Spleen (tissue), 11 donors: ENCODE results near the gene TSPAN15. TPM values are rescaled to one million over a fixed set of nuclear protein-coding genes. Genes with fewer than 3 reads are reported as not detected.

Source experiments
- DNase-seq: peaks from one replicate; pipeline ENCODE4 v3.0.0-alpha.2; 2020
- H3K27ac ChIP-seq, 8 donors: fragments of 200-600 bp; sonication (generic) in 7 of 8; 1 replicate in 4 of 8; 2 replicates in 4 of 8; pipeline versions ENCODE4 v1.5.0 to v1.8.0; 2016 to 2021; ENCODE audit warnings: inconsistent platforms in 4 of 8, mild to moderate bottlenecking in 4 of 8, moderate library complexity in 1 of 8
- H3K27me3 ChIP-seq, 7 donors: fragments of 200-600 bp; sonication (generic) in 6 of 7; replicated peaks in 1 of 7; 1 replicate in 4 of 7; 2 replicates in 3 of 7; pipeline versions ENCODE4 v1.5.0 to v1.8.0; 2016 to 2021; ENCODE audit warnings: inconsistent platforms in 3 of 7, mild to moderate bottlenecking in 1 of 7
- H3K36me3 ChIP-seq, 6 donors: fragments of 200-600 bp; sonication (generic) in 5 of 6; 1 replicate in 4 of 6; 2 replicates in 2 of 6; pipeline versions ENCODE4 v1.5.0 to v1.8.0; 2016 to 2021; ENCODE audit warnings: inconsistent platforms in 2 of 6
- H3K4me1 ChIP-seq, 6 donors: fragments of 200-600 bp; sonication (generic) in 5 of 6; 1 replicate in 3 of 6; 2 replicates in 3 of 6; pipeline versions ENCODE4 v1.5.0 to v1.8.0; 2016 to 2021; ENCODE audit warnings: inconsistent platforms in 3 of 6
- H3K4me3 ChIP-seq, 8 donors: fragments of 200-600 bp; sonication (generic) in 7 of 8; 1 replicate in 4 of 8; 2 replicates in 4 of 8; pipeline versions ENCODE4 v1.5.0 to v1.8.0; 2016 to 2021; ENCODE audit warnings: inconsistent platforms in 4 of 8, mild to moderate bottlenecking in 4 of 8, moderate library complexity in 2 of 8
- H3K9me3 ChIP-seq, 8 donors: fragments of 200-600 bp; sonication (generic) in 7 of 8; 1 replicate in 4 of 8; 2 replicates in 4 of 8; pipeline versions ENCODE4 v1.5.0 to v1.8.0; 2016 to 2021; ENCODE audit warnings: inconsistent platforms in 4 of 8
- POLR2A ChIP-seq, 3 donors: fragments of 450-650 bp; IDR thresholded peaks; one replicate each; pipeline ENCODE4 v1.5.1; 2017; ENCODE audit warnings: antibody characterized with exemption in 3 of 3, mild to moderate bottlenecking in 1 of 3
- POLR2AphosphoS5 ChIP-seq, 3 donors: sonication (generic); formaldehyde crosslinking; IDR thresholded peaks; one replicate each; pipeline ENCODE4 v1.5.1; 2017; ENCODE audit warnings: antibody characterized with exemption in 3 of 3
- WGBS, 5 donors: extraction: QIAGEN DNeasy Blood & Tissue Kit in 3 of 5; methylation state at CpG; one replicate each; pipeline versions ENCODE4 v1.1.5 to v1.1.7; 2013 to 2018; 5-methylcytosine and 5-hydroxymethylcytosine counted together
- intact Hi-C: fragments of 100-400 bp; cut with DNase I; formaldehyde crosslinking; loops from one replicate; pipeline ENCODE4 v1.15.0; 2023; ENCODE audit warnings: low total_unique reads
- polyA plus RNA-seq, 3 donors: library from polyadenylated mRNA; stranded (reverse); fragments of 200-250 nt; gene quantifications; one replicate each; pipeline ENCODE4 v1.2.1, GENCODE V29; 2013
- total RNA-seq, 7 donors: library from RNA; depleted of rRNA in 3 of 7; stranded (reverse); fragments of >200 nt in 3 of 7; fragmentation: NEBNext Ultra II Directional in 4 of 7; extraction: Animal tissue kit (Norgen Biotek cat#: 25700) in 4 of 7; gene quantifications; one replicate each; pipeline versions ENCODE4 v1.1.0 to v1.2.1, GENCODE V29; 2016 to 2021
- TF ChIP-seq, protein P1 (sequence below), 11 experiments: fragments of 200-600 bp in 7 of 11; fragments of 450-650 bp in 4 of 11; sonication (generic) in 4 of 11; IDR thresholded peaks in 8 of 11; conservative IDR thresholded peaks in 3 of 11; 1 replicate in 7 of 11; 2 replicates in 4 of 11; pipeline versions ENCODE4 v1.4.0 to v1.8.0; 2016 to 2021; ENCODE audit warnings: antibody characterized with exemption in 11 of 11, inconsistent platforms in 4 of 11, mild to moderate bottlenecking in 1 of 11
- donor health status: healthy with polysubstance abuse.
- donor health status: DM: no; HTN: no; CAD: no; lungs with moderate emphysema.
- donor health status: DM: no; HTN: no; CAD: no.
- donor health status: Bipolar disorder and iron deficiency.
- donor health status: healthy.
- donor health status: DM: no; HTN: no; CAD: no.
- donor health status: DM: yes; HTN: yes; CAD: no.

TSPAN15 gene
- total and polyA plus RNA-seq, 10 donors = 13.5 to 68.4 (median 41.3) TPM

DNA sequence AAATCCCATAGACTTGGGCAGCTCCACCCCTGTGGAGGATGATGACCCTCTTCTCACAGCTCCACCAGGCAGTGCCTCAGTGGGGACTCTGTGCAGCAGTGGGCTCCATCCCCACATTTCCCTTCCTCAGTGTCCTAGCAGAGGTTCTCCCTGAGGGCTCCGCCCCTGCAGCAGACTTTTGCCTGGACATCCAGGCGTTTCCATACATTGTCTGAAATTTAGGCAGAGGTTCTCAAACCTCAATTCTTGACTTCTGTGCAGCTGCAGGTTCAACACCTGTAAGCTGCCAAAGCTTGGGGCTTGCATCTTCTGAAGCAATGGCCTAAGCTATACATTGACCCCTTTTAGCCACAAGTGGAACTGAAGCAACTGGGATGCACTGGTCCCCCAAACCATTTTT lies 90.2 kb downstream of the TSPAN15 start:
- no peak overlapping the region for H3K27ac ChIP-seq
- TF ChIP-seq POLR2A (IDR thresholded peaks at IDR 0.05) (no peak), POLR2AphosphoS5 (IDR thresholded peaks at IDR 0.05) (no peak)
- TF ChIP-seq, protein P1, sequence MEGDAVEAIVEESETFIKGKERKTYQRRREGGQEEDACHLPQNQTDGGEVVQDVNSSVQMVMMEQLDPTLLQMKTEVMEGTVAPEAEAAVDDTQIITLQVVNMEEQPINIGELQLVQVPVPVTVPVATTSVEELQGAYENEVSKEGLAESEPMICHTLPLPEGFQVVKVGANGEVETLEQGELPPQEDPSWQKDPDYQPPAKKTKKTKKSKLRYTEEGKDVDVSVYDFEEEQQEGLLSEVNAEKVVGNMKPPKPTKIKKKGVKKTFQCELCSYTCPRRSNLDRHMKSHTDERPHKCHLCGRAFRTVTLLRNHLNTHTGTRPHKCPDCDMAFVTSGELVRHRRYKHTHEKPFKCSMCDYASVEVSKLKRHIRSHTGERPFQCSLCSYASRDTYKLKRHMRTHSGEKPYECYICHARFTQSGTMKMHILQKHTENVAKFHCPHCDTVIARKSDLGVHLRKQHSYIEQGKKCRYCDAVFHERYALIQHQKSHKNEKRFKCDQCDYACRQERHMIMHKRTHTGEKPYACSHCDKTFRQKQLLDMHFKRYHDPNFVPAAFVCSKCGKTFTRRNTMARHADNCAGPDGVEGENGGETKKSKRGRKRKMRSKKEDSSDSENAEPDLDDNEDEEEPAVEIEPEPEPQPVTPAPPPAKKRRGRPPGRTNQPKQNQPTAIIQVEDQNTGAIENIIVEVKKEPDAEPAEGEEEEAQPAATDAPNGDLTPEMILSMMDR (IDR thresholded peaks at IDR 0.05 in 8 of 11, conservative IDR thresholded peaks at IDR 0.05 in 3 of 11) = no peak
- H3K27me3 ChIP-seq = no peaks in the 10 kb centered on the region
- no peaks in the 10 kb centered on the region for H3K36me3 ChIP-seq
- intact Hi-C loops = no loop called here
- no peaks in the 10 kb centered on the region for H3K4me1 ChIP-seq
- no peak overlapping the region for H3K4me3 ChIP-seq
- DNase-seq = no peak
- H3K9me3 ChIP-seq = peaks cover 0 to 27% (median 13%) of the 10 kb centered on the region in 8 donors
- WGBS, 5 donors = 53 to 88% (median 84%) methylated on average over 2 of the region's 2 CpGs

DNA sequence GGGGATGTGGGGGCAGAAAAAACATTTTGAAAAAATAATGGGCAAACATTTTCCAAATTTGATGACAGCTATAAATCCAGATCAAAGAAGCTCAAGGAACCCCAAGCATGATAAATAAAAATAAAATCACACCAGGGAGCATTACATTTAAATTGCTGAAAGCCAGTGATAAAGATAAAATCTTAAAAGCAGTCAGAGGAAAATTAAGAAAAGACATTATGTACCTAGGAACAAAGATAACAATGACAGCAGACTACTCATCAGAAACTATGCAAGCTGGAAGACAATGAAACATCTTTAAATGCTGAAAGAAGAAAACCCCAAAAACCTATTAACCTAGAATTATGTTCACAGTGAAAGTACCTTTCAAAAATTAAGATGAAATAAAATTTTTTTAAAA lies 98.7 kb downstream of the TSPAN15 start:
- no peaks in the 10 kb centered on the region for H3K36me3 ChIP-seq
- intact Hi-C loops = no loop called here
- H3K27ac ChIP-seq = no peak overlapping the region
- TF ChIP-seq POLR2A (IDR thresholded peaks at IDR 0.05) (no peak), POLR2AphosphoS5 (IDR thresholded peaks at IDR 0.05) (no peak)
- TF ChIP-seq, protein P1 (IDR thresholded peaks at IDR 0.05 in 8 of 11, conservative IDR thresholded peaks at IDR 0.05 in 3 of 11) = no peak
- H3K9me3 ChIP-seq = peaks cover 8 to 51% (median 40%) of the 10 kb centered on the region in 8 donors
- no peak overlapping the region for H3K4me3 ChIP-seq
- H3K27me3 ChIP-seq = peaks cover 0 to 32% (median 0%) of the 10 kb centered on the region in 7 donors
- H3K4me1 ChIP-seq = no peaks in the 10 kb centered on the region
- no peak for DNase-seq

DNA sequence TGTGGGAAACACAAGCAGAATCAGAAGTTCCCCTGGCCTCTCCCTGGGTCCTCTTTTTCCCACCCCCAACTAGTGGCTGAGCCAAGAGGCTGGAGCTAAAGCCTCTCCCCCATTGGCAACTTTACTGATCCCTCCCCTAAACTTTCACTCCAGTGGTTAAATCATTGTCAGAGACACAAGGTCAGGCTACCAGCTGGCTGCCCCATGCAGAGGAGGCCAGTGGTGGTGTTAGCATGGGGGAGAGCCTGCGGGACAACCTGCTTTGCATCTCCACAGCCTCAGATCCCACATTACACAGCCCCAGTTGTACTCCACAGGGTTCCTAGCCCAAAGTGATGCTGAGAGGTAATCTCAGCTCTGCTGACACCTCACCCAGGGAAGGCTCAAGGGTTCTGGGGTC lies 101.0 kb downstream of the TSPAN15 start:
- peaks cover 8 to 51% (median 40%) of the 10 kb centered on the region in 8 donors for H3K9me3 ChIP-seq
- WGBS, 5 donors = 6 to 40% (median 10%) methylated on average over 1 of the region's 1 CpG
- no peak overlapping the region for H3K27ac ChIP-seq
- peaks cover 0 to 32% (median 0%) of the 10 kb centered on the region in 7 donors for H3K27me3 ChIP-seq
- H3K4me3 ChIP-seq = no peak overlapping the region
- DNase-seq = no peak
- H3K4me1 ChIP-seq = no peaks in the 10 kb centered on the region
- intact Hi-C loops = no loop called here
- H3K36me3 ChIP-seq = no peaks in the 10 kb centered on the region
- TF ChIP-seq POLR2A (IDR thresholded peaks at IDR 0.05) (no peak), POLR2AphosphoS5 (IDR thresholded peaks at IDR 0.05) (no peak)
- TF ChIP-seq, protein P1 (IDR thresholded peaks at IDR 0.05 in 8 of 11, conservative IDR thresholded peaks at IDR 0.05 in 3 of 11) = no peak

DNA sequence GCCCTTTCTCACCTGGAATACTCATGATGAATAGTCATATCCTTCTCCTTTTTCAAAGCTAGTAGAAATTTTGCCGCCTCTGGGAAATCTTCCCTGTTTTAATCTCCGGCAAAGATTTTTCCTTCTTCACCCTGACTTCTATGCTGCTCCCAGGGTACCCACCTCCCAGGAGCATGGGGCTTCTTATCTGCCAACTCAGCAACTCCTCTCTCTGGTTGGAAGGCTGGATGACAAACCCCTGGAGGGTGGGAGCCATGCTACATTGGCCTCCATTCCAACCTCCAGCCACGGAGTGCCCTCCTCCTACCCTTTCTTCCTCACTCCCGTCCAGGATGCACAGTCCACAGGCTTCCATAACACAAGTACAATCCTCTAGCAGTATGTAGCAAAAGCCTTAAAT lies 102.1 kb downstream of the TSPAN15 start:
- intact Hi-C loops = no loop called here
- Histone ChIP-seq H3K36me3 (no peaks in the 10 kb centered on the region), H3K9me3 (peaks cover 8 to 42% (median 34%) of the 10 kb centered on the region in 8 donors), H3K4me3 (no peak overlapping the region), H3K27me3 (peaks cover 0 to 32% (median 0%) of the 10 kb centered on the region in 7 donors), H3K4me1 (peaks cover 0 to under 1% (median 0%) of the 10 kb centered on the region in 6 donors), H3K27ac (no peak overlapping the region)
- DNase-seq = no peak
- TF ChIP-seq POLR2A (IDR thresholded peaks at IDR 0.05) = no peak
- TF ChIP-seq POLR2AphosphoS5 (IDR thresholded peaks at IDR 0.05) = no peak
- TF ChIP-seq, protein P1 (IDR thresholded peaks at IDR 0.05 in 8 of 11, conservative IDR thresholded peaks at IDR 0.05 in 3 of 11) = no peak
- WGBS, 5 donors = 78 to 86% (median 85%) methylated on average over 4 of the region's 4 CpGs
